Measurements from ENCODE around the gene CLSTN2. TPM values are rescaled to one million over a fixed set of nuclear protein-coding genes. Genes with fewer than 3 reads are reported as not detected.

Gene CLSTN2
- total RNA-seq, 1 experiment from 2014 or later: 0.68 TPM

GRCh38 chr3:140470962-140471361 lies 536.0 kb downstream of the CLSTN2 start:
- Histone ChIP-seq H3K4me2 (ENCODE audit: insufficient read depth, insufficient read length, low read length) (no peak overlapping the region), H3K23ac (ENCODE audit: insufficient read length, low read depth, low read length) (no peak overlapping the region), H4K91ac (ENCODE audit: insufficient read length, low read depth, low read length) (no peak overlapping the region), H3K4ac (ENCODE audit: low read depth, low read length) (no peak overlapping the region), H2BK5ac (ENCODE audit: insufficient read length, low read length) (no peak overlapping the region), H3K79me2 (ENCODE audit: insufficient read depth, low read length) (no peaks in the 10 kb centered on the region), H3K9me3 (ENCODE audit: control insufficient read depth, low read depth, low read length) (no peaks in the 10 kb centered on the region), H3K27me3 (ENCODE audit: insufficient read depth, low read length) (no peaks in the 10 kb centered on the region), H3K79me1 (ENCODE audit: insufficient read depth, low read depth, low read length, poor library complexity, severe bottlenecking) (no peaks in the 10 kb centered on the region), H3K4me1 (ENCODE audit: insufficient read depth, low read length) (no peaks in the 10 kb centered on the region; the same call in 1 of the 2 replicates), H3K56ac (ENCODE audit: insufficient read length, low read depth, low read length) (no peak overlapping the region), H2BK12ac (ENCODE audit: insufficient read length, low read depth, low read length) (no peak overlapping the region), H3K14ac (ENCODE audit: insufficient read depth, low read length) (no peak overlapping the region), H3K27ac (ENCODE audit: insufficient read length, low read depth, low read length) (no peak overlapping the region), H2BK20ac (ENCODE audit: low read depth, low read length, poor library complexity, severe bottlenecking) (no peak overlapping the region), H2AK5ac (ENCODE audit: insufficient read length, low read length) (no peak overlapping the region), H2AFZ (ENCODE audit: low read length) (no peak overlapping the region), H4K20me1 (ENCODE audit: control insufficient read depth, insufficient read depth, insufficient read length) (no peaks in the 10 kb centered on the region), H3T11ph (ENCODE audit: low read length) (no peak overlapping the region), H2BK15ac (ENCODE audit: low read depth, low read length) (no peak overlapping the region), H3K9ac (ENCODE audit: extremely low read depth, insufficient read length, low read length) (no peak overlapping the region), H2BK120ac (ENCODE audit: low read depth, low read length, poor library complexity, severe bottlenecking) (no peak overlapping the region), H4K5ac (ENCODE audit: insufficient read length, low read depth, low read length) (no peak overlapping the region), H3K23me2 (ENCODE audit: insufficient read length, low read depth, low read length, poor library complexity, severe bottlenecking) (no peaks in the 10 kb centered on the region), H4K8ac (replicated peaks; ENCODE audit: insufficient read length, low read depth, low read length) (no peak overlapping the region), H3K18ac (ENCODE audit: insufficient read length, low read depth, low read length) (no peak overlapping the region)
- Mint-ChIP-seq H3K27me3 (ENCODE audit: low read depth) (peaks cover 25% of the 10 kb centered on the region), H3K4me1 (peaks cover 30 to 39% of the 10 kb centered on the region in 2 experiments), H3K27ac (no peak overlapping the region), H3K36me3 (ENCODE audit: insufficient read depth in 1 of 3, low read depth in 3 of 3) (no peaks in the 10 kb centered on the region; a peak in 2 of 7 replicates), H3K4me3 (no peak overlapping the region), H3K9me3 (no peaks in the 10 kb centered on the region; a peak in 1 of 5 replicates)
- TF ChIP-seq CTCF (conservative IDR thresholded peaks at IDR 0.05): no peak
- DNase-seq: no peak
- no CpG with 5 or more reads among the region's 2 CpGs for WGBS (ENCODE audit: extremely low coverage, insufficient read length, low lambda C conversion rate)

All from H9 (cell line).